SK-N-SH (cell line): Measurements from ENCODE around the gene WDR27. TPM values are rescaled to one million over a fixed set of nuclear protein-coding genes. Genes with fewer than 3 reads are reported as not detected.

ENCODE experiments used
- CTCF ChIA-PET: fragments of 300-600, 350-600 bp; formaldehyde crosslinking; extraction: SDS; loops from one replicate; lab custom pipeline; 2021; lab: Yijun Ruan, JAX
- POLR2A ChIA-PET: fragments of 350-600 bp; sonication (Branson Sonifier 250); formaldehyde crosslinking; extraction: SDS; loops from one replicate; lab custom pipeline; 2020; ENCODE audit warnings: antibody characterized with exemption, inconsistent platforms; lab: Yijun Ruan, JAX
- DNase-seq: peaks from one replicate; pipeline ENCODE4 v3.0.0; 2012
- H2AFZ ChIP-seq: fragments of 200-600 bp; sonication (generic); 2 replicates; pipeline ENCODE4 v1.8.1; 2016; ENCODE audit warnings: antibody characterized with exemption, mild to moderate bottlenecking, low read depth
- H3F3A ChIP-seq: fragments of 200-600 bp; sonication (generic); replicated peaks from 2 replicates; pipeline ENCODE3; 2016; ENCODE audit warnings: antibody characterized with exemption, mild to moderate bottlenecking; ENCODE audit not compliant: insufficient read depth
- H3K27ac ChIP-seq, 2 experiments: fragments of 200-500 bp in 1 of 2; fragments of 200-600 bp in 1 of 2; sonication (Bioruptor generic) in 1 of 2; sonication (generic), shearing (Covaris generic) in 1 of 2; 2 replicates each; pipeline versions ENCODE4 v1.5.1 to v1.6.1; 2014 to 2016; ENCODE audit warnings: low read depth in 2 of 2, inconsistent platforms in 1 of 2, low read length in 1 of 2, mild to moderate bottlenecking in 1 of 2, mixed read lengths in 1 of 2
- H3K27me3 ChIP-seq: fragments of 200-600 bp; sonication (generic), shearing (Covaris generic); 2 replicates; pipeline ENCODE4 v1.6.1; 2016; ENCODE audit warnings: mixed run types; ENCODE audit not compliant: insufficient read depth
- H3K36me3 ChIP-seq, 2 experiments: fragments of 200-500 bp in 1 of 2; fragments of 200-600 bp in 1 of 2; sonication (Bioruptor generic) in 1 of 2; sonication (generic) in 1 of 2; replicated peaks in 1 of 2; 2 replicates each; pipeline versions ENCODE3 to v1.5.1; 2014 to 2016; ENCODE audit warnings: low read length in 1 of 2, mild to moderate bottlenecking in 1 of 2; ENCODE audit not compliant: insufficient read depth in 2 of 2, control insufficient read depth in 1 of 2
- H3K4me1 ChIP-seq, 2 experiments: fragments of 200-500 bp in 1 of 2; fragments of 200-600 bp in 1 of 2; sonication (Bioruptor generic) in 1 of 2; sonication (generic), shearing (Covaris generic) in 1 of 2; 2 replicates each; pipeline versions ENCODE4 v1.5.1 to v1.6.1; 2014 to 2016; ENCODE audit warnings: low read depth in 1 of 2, low read length in 1 of 2, mixed run types in 1 of 2; ENCODE audit not compliant: insufficient read depth in 2 of 2, control insufficient read depth in 1 of 2
- H3K4me2 ChIP-seq: fragments of 200-600 bp; sonication (generic), shearing (Covaris generic); 2 replicates; pipeline ENCODE4 v1.6.1; 2017; ENCODE audit warnings: mixed run types
- H3K4me3 ChIP-seq, 2 experiments: fragments of 200-500 bp in 1 of 2; fragments of 200-600 bp in 1 of 2; sonication (Bioruptor generic) in 1 of 2; sonication (generic), shearing (Covaris generic) in 1 of 2; 2 replicates each; pipeline versions ENCODE4 v1.5.1 to v1.8.1; 2014 to 2016; ENCODE audit warnings: low read depth in 2 of 2, inconsistent platforms in 1 of 2, low read length in 1 of 2, mild to moderate bottlenecking in 1 of 2, mixed read lengths in 1 of 2, moderate library complexity in 1 of 2
- H3K79me2 ChIP-seq: fragments of 200-600 bp; sonication (generic); 2 replicates; pipeline ENCODE4 v1.8.1; 2017; ENCODE audit warnings: mild to moderate bottlenecking; ENCODE audit not compliant: insufficient read depth
- H3K9ac ChIP-seq: fragments of 200-600 bp; sonication (generic); 2 replicates; pipeline ENCODE4 v1.6.1; 2017; ENCODE audit warnings: mixed run types
- H3K9me2 ChIP-seq: fragments of 200-600 bp; sonication (generic); 2 replicates; pipeline ENCODE4 v1.6.1; 2017; ENCODE audit warnings: mixed run types
- H3K9me3 ChIP-seq: fragments of 200-600 bp; sonication (generic); 2 replicates; pipeline ENCODE4 v1.6.1; 2017; ENCODE audit warnings: mixed run types, mild to moderate bottlenecking, moderate library complexity
- H4K20me1 ChIP-seq: fragments of 200-600 bp; sonication (generic); 2 replicates; pipeline ENCODE4 v1.6.1; 2017; ENCODE audit warnings: mild to moderate bottlenecking, mixed run types; ENCODE audit not compliant: insufficient read depth
- CHD2 ChIP-seq: fragments of 150-350 bp; IDR thresholded peaks from 2 replicates; pipeline ENCODE4 v1.6.1; 2018; ENCODE audit warnings: low read length; ENCODE audit not compliant: partially characterized antibody
- ELF1 ChIP-seq: IDR thresholded peaks from 2 replicates; pipeline ENCODE4 v1.4.0; 2012
- FOSL2 ChIP-seq: IDR thresholded peaks from 2 replicates; pipeline ENCODE4 v1.4.0; 2012; ENCODE audit warnings: low read depth, mild to moderate bottlenecking, moderate library complexity, borderline replicate concordance
- JUND ChIP-seq: IDR thresholded peaks from 2 replicates; pipeline ENCODE4 v1.4.0; 2012
- MXI1 ChIP-seq: IDR thresholded peaks from 2 replicates; pipeline ENCODE4 v1.6.1; 2012; ENCODE audit warnings: mild to moderate bottlenecking, low read depth, low read length, improper control_type of control experiment
- NFIC ChIP-seq: IDR thresholded peaks from 2 replicates; pipeline ENCODE4 v1.4.0; 2012; ENCODE audit warnings: borderline replicate concordance
- NRF1 ChIP-seq: IDR thresholded peaks from 2 replicates; pipeline ENCODE4 v1.6.1; 2012; ENCODE audit warnings: low read depth, mild to moderate bottlenecking, low read length
- POLR2AphosphoS5 ChIP-seq: IDR thresholded peaks from 2 replicates; pipeline ENCODE4 v1.6.1; 2012; ENCODE audit warnings: low read depth, low read length
- RCOR1 ChIP-seq: fragments of 150-350 bp; IDR thresholded peaks from 2 replicates; pipeline ENCODE4 v1.6.1; 2017; ENCODE audit warnings: antibody characterized with exemption, low read length
- RXRA ChIP-seq: IDR thresholded peaks from 2 replicates; pipeline ENCODE4 v1.4.0; 2012; ENCODE audit warnings: low read depth, mild to moderate bottlenecking, borderline replicate concordance
- SIN3A ChIP-seq: IDR thresholded peaks from 2 replicates; pipeline ENCODE4 v1.6.1; 2012; ENCODE audit warnings: low read depth, mild to moderate bottlenecking, low read length, moderate library complexity, borderline replicate concordance
- TCF12 ChIP-seq: IDR thresholded peaks from 2 replicates; pipeline ENCODE4 v1.4.0; 2012
- TEAD4 ChIP-seq: IDR thresholded peaks from 2 replicates; pipeline ENCODE4 v1.4.0; 2012; ENCODE audit warnings: mild to moderate bottlenecking, borderline replicate concordance; ENCODE audit not compliant: insufficient read depth
- YY1 ChIP-seq: IDR thresholded peaks from 2 replicates; pipeline ENCODE4 v1.4.0; 2012; ENCODE audit warnings: low read depth, mild to moderate bottlenecking
- WGBS: methylation state at CpG from one replicate; pipeline ENCODE4 v1.1.6; 2017; ENCODE audit warnings: low lambda C conversion rate; 5-methylcytosine and 5-hydroxymethylcytosine counted together
- polyA plus RNA-seq, 3 experiments: library from polyadenylated mRNA; depleted of rRNA; stranded (reverse); fragments of >200 nt; gene quantifications; 2 replicates each; pipeline ENCODE4 v1.2.3, GENCODE V29; 2012
- TF ChIP-seq, protein P1 (sequence below): IDR thresholded peaks from 2 replicates; pipeline ENCODE4 v1.4.0; 2012; ENCODE audit warnings: low read depth, borderline replicate concordance
- TF ChIP-seq, protein P2 (sequence below): IDR thresholded peaks from 2 replicates; pipeline ENCODE4 v1.6.1; 2012; ENCODE audit warnings: mild to moderate bottlenecking, low read depth, low read length, moderate library complexity
- TF ChIP-seq, protein P3 (sequence below): IDR thresholded peaks from 2 replicates; pipeline ENCODE4 v1.4.0; 2012; ENCODE audit warnings: low read depth, borderline replicate concordance
- TF ChIP-seq, protein P4 (sequence below): fragments of 200-600 bp; sonication (generic); IDR thresholded peaks from 2 replicates; pipeline ENCODE4 v1.6.1; 2017; ENCODE audit warnings: antibody characterized with exemption, mild to moderate bottlenecking, moderate library complexity
- TF ChIP-seq, protein P5 (sequence below): IDR thresholded peaks from 2 replicates; pipeline ENCODE4; 2012

The WDR27 gene
- polyA plus RNA-seq, 1 of the 3 experiments (the other 2 are of a cell fraction) = 55.6 TPM

DNA sequence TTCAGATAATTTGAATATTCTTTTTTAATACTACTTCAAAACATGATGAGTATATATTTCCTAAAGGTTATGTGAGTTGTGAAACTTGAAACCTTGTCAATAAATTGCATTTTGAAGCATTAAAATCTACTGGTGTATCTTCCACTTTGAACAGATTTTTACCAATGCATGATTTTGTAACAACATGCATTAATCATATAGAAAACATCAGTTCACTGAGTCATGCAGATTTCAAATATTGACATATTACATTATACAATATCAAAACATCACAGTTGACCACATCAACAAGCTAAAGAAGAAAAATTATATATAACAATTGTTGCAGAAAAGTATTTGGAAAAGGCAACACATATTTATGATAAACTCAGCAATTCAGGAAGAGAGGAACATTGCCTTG lies 158.1 kb downstream of the WDR27 start:
- H3K9me3 ChIP-seq = no peaks in the 10 kb centered on the region; the same call in 1 of the 2 replicates
- H3K9ac ChIP-seq = no peak overlapping the region
- POLR2A ChIA-PET = no interaction called here
- H3K4me1 ChIP-seq = peaks cover 3 to 8% of the 10 kb centered on the region in 2 experiments; a peak in 3 of 4 replicates
- H3K27ac ChIP-seq = no peak overlapping the region
- no peak overlapping the region for H3K4me2 ChIP-seq
- H2AFZ ChIP-seq = no peak overlapping the region
- H3K36me3 ChIP-seq = no peaks in the 10 kb centered on the region
- no peak for TF ChIP-seq NRF1
- TF ChIP-seq ELF1 = no peak
- TF ChIP-seq RXRA = no peak
- TF ChIP-seq, protein P1, sequence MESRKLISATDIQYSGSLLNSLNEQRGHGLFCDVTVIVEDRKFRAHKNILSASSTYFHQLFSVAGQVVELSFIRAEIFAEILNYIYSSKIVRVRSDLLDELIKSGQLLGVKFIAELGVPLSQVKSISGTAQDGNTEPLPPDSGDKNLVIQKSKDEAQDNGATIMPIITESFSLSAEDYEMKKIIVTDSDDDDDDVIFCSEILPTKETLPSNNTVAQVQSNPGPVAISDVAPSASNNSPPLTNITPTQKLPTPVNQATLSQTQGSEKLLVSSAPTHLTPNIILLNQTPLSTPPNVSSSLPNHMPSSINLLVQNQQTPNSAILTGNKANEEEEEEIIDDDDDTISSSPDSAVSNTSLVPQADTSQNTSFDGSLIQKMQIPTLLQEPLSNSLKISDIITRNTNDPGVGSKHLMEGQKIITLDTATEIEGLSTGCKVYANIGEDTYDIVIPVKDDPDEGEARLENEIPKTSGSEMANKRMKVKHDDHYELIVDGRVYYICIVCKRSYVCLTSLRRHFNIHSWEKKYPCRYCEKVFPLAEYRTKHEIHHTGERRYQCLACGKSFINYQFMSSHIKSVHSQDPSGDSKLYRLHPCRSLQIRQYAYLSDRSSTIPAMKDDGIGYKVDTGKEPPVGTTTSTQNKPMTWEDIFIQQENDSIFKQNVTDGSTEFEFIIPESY = no peak
- TF ChIP-seq, all 33 proteins: peak for 0
- CTCF ChIA-PET = no interaction called here
- H3K27me3 ChIP-seq = no peaks in the 10 kb centered on the region
- H3K9me2 ChIP-seq = no peaks in the 10 kb centered on the region; the same call in 1 of the 2 replicates
- no peaks in the 10 kb centered on the region for H3K79me2 ChIP-seq
- H4K20me1 ChIP-seq = no peaks in the 10 kb centered on the region
- peaks cover 10% of the 10 kb centered on the region for H3F3A ChIP-seq
- DNase-seq = no peak
- H3K4me3 ChIP-seq = no peak overlapping the region

DNA sequence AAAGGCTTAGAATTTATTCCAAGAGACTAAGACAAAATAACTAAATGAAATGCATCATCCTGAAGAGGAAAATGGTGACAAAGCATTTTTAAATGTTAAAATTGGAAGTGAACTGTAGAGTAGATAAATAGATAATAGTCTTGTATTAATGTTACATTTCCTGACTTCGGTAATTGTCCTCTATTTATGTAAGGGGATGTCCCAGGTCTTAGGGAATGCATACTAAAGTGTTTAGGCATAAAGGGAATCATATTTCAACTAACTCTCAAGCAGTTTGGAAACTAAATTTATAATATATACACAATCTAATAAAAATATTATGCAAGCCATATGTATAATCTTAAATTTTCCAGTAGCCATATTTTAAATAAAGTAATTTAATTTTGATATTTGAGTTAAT lies 159.3 kb downstream of the WDR27 start:
- Histone ChIP-seq H3K9me2 (no peaks in the 10 kb centered on the region; the same call in 1 of the 2 replicates), H3K27me3 (no peaks in the 10 kb centered on the region), H4K20me1 (no peaks in the 10 kb centered on the region), H2AFZ (no peak overlapping the region; the same call in 1 of the 2 replicates), H3K4me2 (no peak overlapping the region), H3K4me3 (no peak overlapping the region), H3F3A (peaks cover 10% of the 10 kb centered on the region), H3K36me3 (no peaks in the 10 kb centered on the region), H3K9ac (no peak overlapping the region), H3K27ac (no peak overlapping the region; a peak in 1 of 4 replicates), H3K9me3 (no peaks in the 10 kb centered on the region; the same call in 1 of the 2 replicates), H3K79me2 (no peaks in the 10 kb centered on the region), H3K4me1 (peaks cover 3 to 8% of the 10 kb centered on the region in 2 experiments; a peak in 3 of 4 replicates)
- ChIA-PET POLR2A (no interaction called here), CTCF (no interaction called here)
- TF ChIP-seq YY1 (no peak), SIN3A (no peak), TEAD4 (no peak), NRF1 (no peak), FOSL2 (no peak), TCF12 (no peak), CHD2 (no peak), JUND (no peak), MXI1 (no peak), RCOR1 (no peak), NFIC (no peak), POLR2AphosphoS5 (no peak)
- TF ChIP-seq, protein P2, sequence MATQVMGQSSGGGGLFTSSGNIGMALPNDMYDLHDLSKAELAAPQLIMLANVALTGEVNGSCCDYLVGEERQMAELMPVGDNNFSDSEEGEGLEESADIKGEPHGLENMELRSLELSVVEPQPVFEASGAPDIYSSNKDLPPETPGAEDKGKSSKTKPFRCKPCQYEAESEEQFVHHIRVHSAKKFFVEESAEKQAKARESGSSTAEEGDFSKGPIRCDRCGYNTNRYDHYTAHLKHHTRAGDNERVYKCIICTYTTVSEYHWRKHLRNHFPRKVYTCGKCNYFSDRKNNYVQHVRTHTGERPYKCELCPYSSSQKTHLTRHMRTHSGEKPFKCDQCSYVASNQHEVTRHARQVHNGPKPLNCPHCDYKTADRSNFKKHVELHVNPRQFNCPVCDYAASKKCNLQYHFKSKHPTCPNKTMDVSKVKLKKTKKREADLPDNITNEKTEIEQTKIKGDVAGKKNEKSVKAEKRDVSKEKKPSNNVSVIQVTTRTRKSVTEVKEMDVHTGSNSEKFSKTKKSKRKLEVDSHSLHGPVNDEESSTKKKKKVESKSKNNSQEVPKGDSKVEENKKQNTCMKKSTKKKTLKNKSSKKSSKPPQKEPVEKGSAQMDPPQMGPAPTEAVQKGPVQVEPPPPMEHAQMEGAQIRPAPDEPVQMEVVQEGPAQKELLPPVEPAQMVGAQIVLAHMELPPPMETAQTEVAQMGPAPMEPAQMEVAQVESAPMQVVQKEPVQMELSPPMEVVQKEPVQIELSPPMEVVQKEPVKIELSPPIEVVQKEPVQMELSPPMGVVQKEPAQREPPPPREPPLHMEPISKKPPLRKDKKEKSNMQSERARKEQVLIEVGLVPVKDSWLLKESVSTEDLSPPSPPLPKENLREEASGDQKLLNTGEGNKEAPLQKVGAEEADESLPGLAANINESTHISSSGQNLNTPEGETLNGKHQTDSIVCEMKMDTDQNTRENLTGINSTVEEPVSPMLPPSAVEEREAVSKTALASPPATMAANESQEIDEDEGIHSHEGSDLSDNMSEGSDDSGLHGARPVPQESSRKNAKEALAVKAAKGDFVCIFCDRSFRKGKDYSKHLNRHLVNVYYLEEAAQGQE = no peak
- TF ChIP-seq, protein P3, sequence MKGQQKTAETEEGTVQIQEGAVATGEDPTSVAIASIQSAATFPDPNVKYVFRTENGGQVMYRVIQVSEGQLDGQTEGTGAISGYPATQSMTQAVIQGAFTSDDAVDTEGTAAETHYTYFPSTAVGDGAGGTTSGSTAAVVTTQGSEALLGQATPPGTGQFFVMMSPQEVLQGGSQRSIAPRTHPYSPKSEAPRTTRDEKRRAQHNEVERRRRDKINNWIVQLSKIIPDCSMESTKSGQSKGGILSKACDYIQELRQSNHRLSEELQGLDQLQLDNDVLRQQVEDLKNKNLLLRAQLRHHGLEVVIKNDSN = no peak
- TF ChIP-seq, protein P4, sequence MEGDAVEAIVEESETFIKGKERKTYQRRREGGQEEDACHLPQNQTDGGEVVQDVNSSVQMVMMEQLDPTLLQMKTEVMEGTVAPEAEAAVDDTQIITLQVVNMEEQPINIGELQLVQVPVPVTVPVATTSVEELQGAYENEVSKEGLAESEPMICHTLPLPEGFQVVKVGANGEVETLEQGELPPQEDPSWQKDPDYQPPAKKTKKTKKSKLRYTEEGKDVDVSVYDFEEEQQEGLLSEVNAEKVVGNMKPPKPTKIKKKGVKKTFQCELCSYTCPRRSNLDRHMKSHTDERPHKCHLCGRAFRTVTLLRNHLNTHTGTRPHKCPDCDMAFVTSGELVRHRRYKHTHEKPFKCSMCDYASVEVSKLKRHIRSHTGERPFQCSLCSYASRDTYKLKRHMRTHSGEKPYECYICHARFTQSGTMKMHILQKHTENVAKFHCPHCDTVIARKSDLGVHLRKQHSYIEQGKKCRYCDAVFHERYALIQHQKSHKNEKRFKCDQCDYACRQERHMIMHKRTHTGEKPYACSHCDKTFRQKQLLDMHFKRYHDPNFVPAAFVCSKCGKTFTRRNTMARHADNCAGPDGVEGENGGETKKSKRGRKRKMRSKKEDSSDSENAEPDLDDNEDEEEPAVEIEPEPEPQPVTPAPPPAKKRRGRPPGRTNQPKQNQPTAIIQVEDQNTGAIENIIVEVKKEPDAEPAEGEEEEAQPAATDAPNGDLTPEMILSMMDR = no peak
- TF ChIP-seq, protein P5, sequence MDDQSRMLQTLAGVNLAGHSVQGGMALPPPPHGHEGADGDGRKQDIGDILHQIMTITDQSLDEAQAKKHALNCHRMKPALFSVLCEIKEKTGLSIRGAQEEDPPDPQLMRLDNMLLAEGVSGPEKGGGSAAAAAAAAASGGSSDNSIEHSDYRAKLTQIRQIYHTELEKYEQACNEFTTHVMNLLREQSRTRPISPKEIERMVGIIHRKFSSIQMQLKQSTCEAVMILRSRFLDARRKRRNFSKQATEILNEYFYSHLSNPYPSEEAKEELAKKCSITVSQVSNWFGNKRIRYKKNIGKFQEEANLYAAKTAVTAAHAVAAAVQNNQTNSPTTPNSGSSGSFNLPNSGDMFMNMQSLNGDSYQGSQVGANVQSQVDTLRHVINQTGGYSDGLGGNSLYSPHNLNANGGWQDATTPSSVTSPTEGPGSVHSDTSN = no peak
- WGBS = 35% methylated on average over 1 of the region's 1 CpG
- no peak for DNase-seq
